HG02623 (cell line): ENCODE measurements around the gene SFXN2.
"Not testable (repeated sequence)": the region's sequence is repeated elsewhere in the genome, so short reads cannot be mapped to it uniquely, and the experiment has no call there.

Experiments used
- ATAC-seq: cut with Tn5 transposase; IDR thresholded peaks from one replicate; pipeline ENCODE4 v1.9.1; 2021; ENCODE audit warnings: moderate library complexity; ENCODE audit not compliant: unreplicated experiment

The SFXN2 gene

GRCh38 chr10:102745157-102745556 is 30.7 kb downstream of the SFXN2 start:
- ATAC-seq = no peak

- ATAC-seq = no peak
Measured at GRCh38 chr10:102752266-102752930, 38.0 kb downstream of the SFXN2 start.

GRCh38 chr10:102752934-102753664 is 38.7 kb downstream of the SFXN2 start:
- no peak for ATAC-seq

GRCh38 chr10:102753718-102754117 is 39.3 kb downstream of the SFXN2 start:
- ATAC-seq = no peak

- no peak for ATAC-seq
Measured at GRCh38 chr10:102757323-102757722, 42.9 kb downstream of the SFXN2 start.

- ATAC-seq = no peak
Measured at GRCh38 chr10:102758240-102758932, 44.0 kb downstream of the SFXN2 start.

GRCh38 chr10:102758933-102759262 is 44.5 kb downstream of the SFXN2 start:
- ATAC-seq = not testable (repeated sequence)

- ATAC-seq = no peak
Measured at GRCh38 chr10:102759497-102760210, 45.2 kb downstream of the SFXN2 start.

- ATAC-seq = no peak
Measured at GRCh38 chr10:102761981-102762380, 47.5 kb downstream of the SFXN2 start.

- no peak for ATAC-seq
Measured at GRCh38 chr10:102762401-102763015, 48.1 kb downstream of the SFXN2 start.

- ATAC-seq = no peak
Measured at GRCh38 chr10:102763037-102763607, 48.7 kb downstream of the SFXN2 start.

GRCh38 chr10:102764470-102765161 is 50.2 kb downstream of the SFXN2 start:
- ATAC-seq = no peak

- ATAC-seq = no peak
Measured at GRCh38 chr10:102765336-102765735, 50.9 kb downstream of the SFXN2 start.

GRCh38 chr10:102767428-102768160 is 53.2 kb downstream of the SFXN2 start:
- ATAC-seq = no peak

GRCh38 chr10:102769375-102770107 is 55.1 kb downstream of the SFXN2 start:
- no peak for ATAC-seq

GRCh38 chr10:102770108-102770482 is 55.7 kb downstream of the SFXN2 start:
- ATAC-seq = no peak

- no peak for ATAC-seq
Measured at GRCh38 chr10:102770792-102771191, 56.4 kb downstream of the SFXN2 start.

GRCh38 chr10:102773320-102773719 is 58.9 kb downstream of the SFXN2 start:
- ATAC-seq = no peak

GRCh38 chr10:102773986-102774385 is 59.5 kb downstream of the SFXN2 start:
- ATAC-seq = no peak
